ENCODE data around the gene IL27RA. TPM values are rescaled to one million over a fixed set of nuclear protein-coding genes. Genes with fewer than 3 reads are reported as not detected.

Gene IL27RA
- total RNA-seq, 1 experiment from 2014 or later, result 10.2 TPM

- Histone ChIP-seq H3K36me3 (ENCODE audit: control insufficient read depth, insufficient read depth, low read length) (no peaks in the 10 kb centered on the region; the same call in 1 of the 2 replicates), H3K4me3 (ENCODE audit: low read depth in 2 of 2, low read length in 2 of 2) (peak overlapping the region; percentile 66 to 69), H3K4me1 (ENCODE audit: control insufficient read depth, insufficient read depth, low read length) (peaks cover 12% of the 10 kb centered on the region), H3K9me3 (ENCODE audit: control insufficient read depth, insufficient read depth, low read depth, low read length) (no peaks in the 10 kb centered on the region), H3K27me3 (ENCODE audit: control insufficient read depth, insufficient read depth, low read length) (no peaks in the 10 kb centered on the region), H3K27ac (ENCODE audit: low read length) (peak overlapping the region; percentile 85)
- DNase-seq (ENCODE audit: low read depth, low spot score), result no peak
- ChIA-PET POLR2A (interaction anchor here (0.6 kb wide), 1 partner anchor 845 kb away, joined by 4 read pairs; no protein-coding TSS in a partner anchor), CTCF (no interaction called here)
- TSS peak; percentile 93 for BruUV-seq (replicated peaks)
- intact Hi-C loops (cut with micrococcal nuclease; ENCODE audit: unreplicated experiment) (no loop called here), in situ Hi-C loops (cut with HindIII; ENCODE audit: low pct_unique_long_range_greater_than_20kb, low sequenced_read_pairs) (no loop called here)
- TF ChIP-seq POLR2AphosphoS5 (IDR thresholded peaks at IDR 0.05; ENCODE audit: low read depth, low read length), result no peak
- TF ChIP-seq REST (IDR thresholded peaks at IDR 0.05; ENCODE audit: insufficient read depth in 1 of 2, low read depth in 2 of 2, low read length in 1 of 2), result 0 out of 4 replicates have a peak, but pooled peaks of 1 of the 2 experiments have one; percentile 52
- peak; percentile 70 for ATAC-seq
These were observed 24.6 kb upstream of the IL27RA start for GRCh38 chr19:14006766-14007562.

GRCh38 chr19:14012378-14012915, 19.1 kb upstream of the IL27RA start:
- intact Hi-C loops (cut with micrococcal nuclease; ENCODE audit: unreplicated experiment), result no loop called here

More at GRCh38 chr19:14012378-14012915, 19.1 kb upstream of the IL27RA start:
- H3K27me3 ChIP-seq (ENCODE audit: control insufficient read depth, insufficient read depth, low read length), result no peaks in the 10 kb centered on the region
- ATAC-seq, result no peak
- H3K36me3 ChIP-seq (ENCODE audit: control insufficient read depth, insufficient read depth, low read length), result no peaks in the 10 kb centered on the region
- DNase-seq (ENCODE audit: low read depth, low spot score), result no peak
- CTCF ChIA-PET, result no interaction called here
- no TSS peak for BruUV-seq (replicated peaks)
- POLR2A ChIA-PET, result no interaction called here
- no peak for TF ChIP-seq SIN3A (IDR thresholded peaks at IDR 0.05; ENCODE audit: borderline replicate concordance, insufficient read depth, low read depth, low read length)
- no peak for TF ChIP-seq POLR2AphosphoS5 (IDR thresholded peaks at IDR 0.05; ENCODE audit: low read depth, low read length)
- TF ChIP-seq CTCF (IDR thresholded peaks at IDR 0.05), result no peak
- TF ChIP-seq TCF7L2 (IDR thresholded peaks at IDR 0.05; ENCODE audit: low read depth, low read length), result no peak
- TF ChIP-seq REST (IDR thresholded peaks at IDR 0.05; ENCODE audit: insufficient read depth in 1 of 2, low read depth in 2 of 2, low read length in 1 of 2), result no peak
- no peaks in the 10 kb centered on the region for H3K4me1 ChIP-seq (ENCODE audit: control insufficient read depth, insufficient read depth, low read length)
- H3K4me3 ChIP-seq (ENCODE audit: low read depth in 2 of 2, low read length in 2 of 2), result no peak overlapping the region
- H3K9me3 ChIP-seq (ENCODE audit: control insufficient read depth, insufficient read depth, low read depth, low read length), result no peaks in the 10 kb centered on the region
- in situ Hi-C loops (cut with HindIII; ENCODE audit: low pct_unique_long_range_greater_than_20kb, low sequenced_read_pairs), result no loop called here
- H3K27ac ChIP-seq (ENCODE audit: low read length), result no peak overlapping the region

All from Panc1 (cell line).